IPS-NIHi7 (cell line): ENCODE measurements around the gene PTPRD.

Source experiments
- DNase-seq: peaks from one replicate; pipeline ENCODE4 v3.0.0; 2012; ENCODE audit warnings: mixed read lengths; ENCODE audit errors: extremely low spot score

PTPRD gene

DNA sequence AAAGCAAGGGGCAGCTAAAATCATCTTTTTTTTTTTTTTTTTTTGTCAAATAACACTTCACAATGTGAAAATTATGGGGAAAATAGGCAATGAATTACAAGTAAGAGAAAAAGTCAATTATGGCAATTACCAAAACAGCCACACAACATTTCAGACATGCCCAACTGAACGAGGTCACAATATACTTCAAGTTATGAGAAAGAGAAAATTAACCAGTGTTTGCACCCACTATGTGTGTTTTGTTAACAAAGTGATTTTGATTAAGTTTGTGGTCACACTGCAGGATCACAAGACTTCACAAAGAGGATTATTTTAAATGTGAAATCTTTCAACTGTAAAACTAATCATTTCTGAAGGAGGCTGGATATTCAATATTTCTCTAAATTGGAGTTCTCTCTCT, 1780.4 kb downstream of the PTPRD start:
- DNase-seq, result no peak

DNA sequence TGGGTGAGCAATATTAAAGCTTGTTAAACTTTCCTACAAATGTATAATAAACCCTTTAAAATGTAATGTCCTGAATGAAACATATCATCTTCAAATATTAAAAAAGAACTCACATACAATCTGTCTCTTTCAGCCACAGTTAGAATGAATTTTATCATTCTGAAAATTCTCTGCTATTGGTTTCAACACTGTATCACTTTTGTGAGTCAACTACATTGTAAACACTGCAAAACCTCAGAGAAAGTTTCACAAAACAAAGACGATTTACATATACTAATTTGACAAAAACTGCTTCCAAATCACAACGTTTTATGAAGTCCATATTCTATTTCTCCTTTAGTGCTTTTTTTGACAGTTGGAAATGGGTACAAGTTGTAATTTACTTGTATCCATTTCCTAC, 1781.2 kb downstream of the PTPRD start:
- DNase-seq, result no peak

GRCh38 chr9:8826281-8826680, 1786.5 kb downstream of the PTPRD start:
- no peak for DNase-seq

- no peak for DNase-seq
These were observed 1787.1 kb downstream of the PTPRD start for GRCh38 chr9:8825585-8826147.

- no peak for DNase-seq
These were observed 1789.5 kb downstream of the PTPRD start for GRCh38 chr9:8823131-8823895.

DNA sequence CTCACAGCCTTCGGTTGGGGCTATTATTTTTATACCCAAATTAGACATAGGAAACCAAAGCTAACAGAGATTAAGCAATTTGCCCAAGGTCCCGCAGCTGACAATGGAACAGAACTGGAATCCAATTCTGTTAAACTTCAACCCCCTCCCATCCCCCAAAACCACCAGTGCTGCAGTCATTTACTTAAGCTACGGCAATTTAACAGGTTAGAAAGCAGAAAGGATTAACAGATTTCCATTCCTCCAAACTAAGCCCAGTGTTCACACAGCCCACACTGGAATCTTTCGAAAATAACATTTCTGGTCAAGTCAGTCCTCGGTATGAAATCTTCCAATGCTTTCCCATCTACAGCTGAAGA, 1790.2 kb downstream of the PTPRD start:
- DNase-seq, result no peak

DNA sequence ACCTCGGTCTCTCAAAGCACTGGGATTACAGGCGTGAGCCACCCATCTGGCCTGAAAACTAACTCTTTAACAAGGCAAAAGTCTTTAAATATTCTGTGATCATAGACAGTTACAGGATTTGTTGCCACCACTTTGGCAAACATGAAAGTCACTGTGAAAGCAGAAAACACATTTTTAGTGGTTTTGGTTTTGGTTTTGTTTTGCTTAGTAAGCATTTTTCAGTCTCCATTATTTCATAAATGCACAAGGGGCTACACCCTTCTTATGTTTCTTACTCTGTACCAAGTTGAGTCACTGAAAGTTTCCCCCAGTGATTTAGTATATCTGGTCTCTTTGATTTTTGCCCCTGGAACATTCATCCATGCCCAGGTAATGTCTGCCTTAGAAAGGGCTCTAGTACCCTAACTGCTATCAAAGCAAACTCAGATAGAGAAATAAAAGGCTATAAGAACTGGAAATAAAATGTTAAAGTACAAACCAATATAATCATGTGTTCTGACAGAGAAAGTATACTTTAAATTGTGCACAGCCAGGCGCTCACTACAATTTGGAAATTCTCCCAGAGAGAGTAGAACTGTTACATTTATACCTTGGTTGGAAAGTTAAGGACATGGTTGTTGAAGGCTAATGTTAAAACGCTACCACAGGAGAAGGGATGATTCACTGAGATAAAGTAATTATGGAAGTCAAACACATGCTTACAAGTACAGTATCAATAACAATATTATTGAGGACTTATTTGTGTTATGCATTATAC, 1790.7 kb downstream of the PTPRD start:
- no peak for DNase-seq

DNA sequence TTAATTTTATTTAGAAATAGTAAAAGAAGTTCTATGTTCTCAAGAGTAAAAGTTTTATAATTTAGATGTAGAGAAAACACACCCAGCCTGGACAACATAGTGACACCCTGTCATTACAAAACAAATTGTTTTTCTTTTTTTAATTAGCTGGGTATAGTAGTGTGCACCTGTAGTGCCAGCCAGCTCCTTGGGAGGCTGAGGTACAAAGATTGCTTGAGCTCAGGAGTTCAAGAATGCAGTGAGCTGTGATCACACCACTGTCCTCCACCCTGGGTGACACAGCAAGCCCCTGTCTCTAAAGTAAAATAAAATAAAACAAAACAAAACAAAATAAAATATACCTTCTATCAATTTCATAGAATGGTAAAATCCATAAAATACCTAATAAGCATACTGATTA, 1795.5 kb downstream of the PTPRD start:
- DNase-seq, result no peak

DNA sequence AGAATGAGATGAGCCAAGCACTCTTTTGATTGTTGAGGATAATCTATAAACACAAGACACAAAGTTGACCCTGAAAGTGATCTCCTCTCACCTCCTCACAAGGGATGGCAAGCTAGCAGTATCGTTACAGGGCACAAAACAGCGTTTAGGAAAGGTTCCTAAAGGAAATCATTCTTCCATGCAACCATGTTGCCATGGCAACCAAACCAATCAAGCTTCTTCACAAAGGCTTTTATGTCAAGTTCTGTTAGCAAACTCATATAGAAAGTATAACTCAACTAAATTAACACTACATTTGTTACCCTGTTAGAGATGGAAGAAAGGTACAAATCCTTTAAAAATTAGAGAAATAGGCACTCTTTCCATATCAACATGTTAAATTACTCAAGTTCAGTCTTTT, 1796.4 kb downstream of the PTPRD start:
- DNase-seq, result no peak

DNA sequence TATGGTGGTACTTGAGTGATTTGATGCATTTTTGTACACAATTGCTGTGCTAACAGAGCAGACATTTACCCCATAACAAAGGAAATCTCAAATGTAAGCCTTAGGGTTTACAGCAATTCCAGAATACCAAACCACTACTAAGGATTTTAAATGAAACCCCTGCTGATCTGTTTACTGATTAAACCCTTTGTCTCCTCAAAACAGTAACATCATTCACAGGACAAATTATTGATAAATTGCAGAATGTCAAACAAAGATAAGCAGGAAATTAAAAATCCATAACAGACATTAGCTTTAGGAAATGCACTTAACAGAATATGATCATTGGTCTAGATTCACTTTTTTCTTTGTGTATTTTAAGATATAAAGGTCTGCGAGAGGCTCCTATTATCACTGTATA, 1796.9 kb downstream of the PTPRD start:
- DNase-seq, result no peak

- no peak for DNase-seq
These were observed 1797.6 kb downstream of the PTPRD start for GRCh38 chr9:8815219-8815618.

GRCh38 chr9:8812888-8813287, 1799.9 kb downstream of the PTPRD start:
- DNase-seq, result no peak

DNA sequence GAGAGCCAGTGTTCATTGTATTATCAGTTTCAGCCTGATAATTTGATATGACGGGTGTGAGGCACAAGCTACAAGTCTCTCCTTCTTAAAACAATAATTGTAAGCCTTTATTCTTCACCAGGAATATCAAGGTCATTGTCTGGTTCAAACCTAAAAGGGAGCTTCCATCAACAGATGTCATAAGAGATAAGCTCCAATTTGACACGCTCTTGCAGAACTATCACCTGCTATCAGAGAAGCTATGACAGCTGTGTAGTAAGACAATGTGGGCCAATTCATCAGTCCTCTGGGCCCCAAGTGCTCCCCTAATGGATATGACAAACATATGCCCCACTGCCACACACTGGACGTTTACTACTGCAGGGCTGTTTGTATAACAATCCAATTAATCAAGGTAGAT, 1803.1 kb downstream of the PTPRD start:
- no peak for DNase-seq

- no peak for DNase-seq
These were observed 1806.7 kb downstream of the PTPRD start for GRCh38 chr9:8806150-8806549.

- DNase-seq, result no peak
These were observed 1808.2 kb downstream of the PTPRD start for GRCh38 chr9:8804613-8805012.

- no peak for DNase-seq
These were observed 1810.6 kb downstream of the PTPRD start for GRCh38 chr9:8802242-8802641.

- DNase-seq, result no peak
These were observed 1812.6 kb downstream of the PTPRD start for GRCh38 chr9:8800196-8800595.

DNA sequence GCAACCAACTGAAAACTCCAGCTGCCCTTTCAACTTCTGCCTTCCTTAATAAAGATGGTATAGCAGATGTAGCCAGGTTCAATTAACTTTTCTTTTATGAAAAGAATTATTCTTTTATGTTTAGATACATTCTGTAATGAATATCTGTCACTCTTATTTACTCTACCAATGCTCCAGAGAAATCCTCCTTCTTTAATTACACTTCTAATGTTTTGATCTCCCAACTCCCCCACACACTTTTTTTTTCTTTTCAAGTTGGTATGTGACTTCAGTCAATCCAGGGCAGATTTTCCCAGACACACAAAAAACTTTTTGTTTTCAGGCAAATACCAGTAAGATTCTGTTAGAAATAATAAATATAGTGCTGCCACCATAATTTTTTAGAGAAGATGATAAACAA, 1813.2 kb downstream of the PTPRD start:
- no peak for DNase-seq

GRCh38 chr9:8799206-8799605, 1813.6 kb downstream of the PTPRD start:
- no peak for DNase-seq

DNA sequence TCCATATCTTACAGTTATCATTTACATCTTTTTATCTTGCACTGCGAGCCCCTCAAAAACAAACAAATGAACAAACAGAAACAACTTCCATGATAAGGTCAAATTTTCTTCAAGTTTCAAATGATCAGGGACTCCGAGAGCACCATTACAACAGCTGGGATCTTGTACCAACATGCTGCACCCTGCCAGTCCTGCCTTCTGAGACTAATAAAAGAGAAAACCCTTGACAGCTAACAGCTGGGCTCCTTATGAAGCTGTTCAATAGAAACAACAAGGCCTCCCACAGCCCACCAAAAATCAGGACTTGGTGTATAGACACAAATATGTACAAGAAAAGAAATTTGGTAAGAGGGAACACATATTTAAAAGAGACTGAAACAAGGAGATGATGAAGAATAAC, 1828.0 kb downstream of the PTPRD start:
- no peak for DNase-seq

DNA sequence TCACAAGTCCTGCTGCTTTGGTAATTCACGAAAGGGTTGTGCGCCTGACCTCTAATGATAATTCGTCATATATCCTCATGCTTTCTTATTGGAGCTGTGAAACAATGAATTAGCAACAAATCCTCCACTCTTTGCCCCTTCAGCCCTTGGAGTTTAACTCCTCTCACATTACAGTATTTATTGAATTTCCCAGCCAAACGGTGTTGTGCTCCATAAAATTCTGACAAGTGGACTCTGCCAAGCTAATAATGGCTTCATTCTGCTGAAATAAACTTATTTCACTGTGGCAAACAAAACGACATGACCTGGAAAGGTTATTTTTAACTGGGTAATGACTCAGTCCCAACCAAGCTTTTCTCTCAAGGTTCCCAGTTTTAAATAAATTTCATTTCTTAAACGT, 1828.9 kb downstream of the PTPRD start:
- no peak for DNase-seq

- DNase-seq, result no peak
These were observed 1830.6 kb downstream of the PTPRD start for GRCh38 chr9:8782237-8782636.

DNA sequence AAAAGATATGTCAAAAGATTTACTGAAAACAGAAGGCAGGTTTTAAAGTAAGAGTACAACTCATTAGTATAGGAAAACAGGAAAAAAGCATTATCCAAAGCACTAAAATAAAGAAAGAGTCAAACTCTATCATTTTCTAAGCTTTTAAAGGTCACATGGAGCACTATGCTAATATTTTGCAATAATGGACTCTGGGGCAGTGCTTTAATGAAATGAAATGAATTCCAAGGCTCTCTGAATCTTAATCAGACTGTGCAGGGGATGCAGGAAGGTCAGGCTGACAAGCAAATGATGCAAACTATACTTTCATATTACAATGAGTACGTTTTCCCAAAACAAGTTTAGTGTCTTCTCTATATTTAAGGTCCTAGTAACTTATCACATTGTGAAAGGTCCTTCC, 1831.3 kb downstream of the PTPRD start:
- DNase-seq, result no peak
